ENCODE results near the gene HDAC7.

HDAC7 gene

GRCh38 chr12:47791351-47791746 is 28.4 kb downstream of the HDAC7 start:
- TF ChIP-seq GATA2 (IDR thresholded peaks at IDR 0.05; ENCODE audit: low read depth, low read length) (no peak), GATA3 (IDR thresholded peaks at IDR 0.05; ENCODE audit: low read depth, low read length) (no peak)

DNA sequence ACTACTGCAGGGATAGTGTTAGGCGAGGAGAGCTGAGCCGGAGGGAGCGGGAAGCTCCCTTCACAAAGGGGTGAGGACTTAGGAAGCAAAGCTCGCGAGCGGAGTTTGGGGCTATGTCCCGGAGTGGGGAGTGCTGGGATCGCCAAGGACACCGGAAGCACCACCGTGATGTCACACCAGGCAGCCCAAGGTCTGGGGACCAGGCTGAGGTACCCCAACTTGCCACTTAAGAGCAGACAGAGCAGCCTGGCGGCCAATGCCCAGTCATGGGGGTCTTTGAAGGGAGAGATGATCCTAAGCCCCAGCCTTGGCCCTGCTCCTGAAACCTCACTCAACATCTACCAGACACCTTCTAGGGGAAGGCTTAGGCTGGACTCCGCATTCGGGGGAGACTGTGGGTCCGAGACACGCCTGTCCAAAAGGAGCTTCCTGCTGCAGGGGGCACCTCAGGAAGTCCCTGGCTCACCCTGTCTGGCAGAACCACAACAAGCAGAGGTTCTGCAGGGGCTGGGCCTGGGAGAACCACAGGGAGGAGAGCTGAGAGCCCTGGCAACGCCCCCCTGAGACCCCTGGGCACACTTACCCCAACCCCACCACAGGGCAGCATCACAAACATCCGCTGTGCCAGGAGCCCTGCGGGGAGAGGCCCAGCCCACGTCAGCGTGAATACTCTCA is 28.9 kb downstream of the HDAC7 start:
- TF ChIP-seq GATA2 (IDR thresholded peaks at IDR 0.05; ENCODE audit: low read depth, low read length) = no peak
- no peak for TF ChIP-seq GATA3 (IDR thresholded peaks at IDR 0.05; ENCODE audit: low read depth, low read length)

DNA sequence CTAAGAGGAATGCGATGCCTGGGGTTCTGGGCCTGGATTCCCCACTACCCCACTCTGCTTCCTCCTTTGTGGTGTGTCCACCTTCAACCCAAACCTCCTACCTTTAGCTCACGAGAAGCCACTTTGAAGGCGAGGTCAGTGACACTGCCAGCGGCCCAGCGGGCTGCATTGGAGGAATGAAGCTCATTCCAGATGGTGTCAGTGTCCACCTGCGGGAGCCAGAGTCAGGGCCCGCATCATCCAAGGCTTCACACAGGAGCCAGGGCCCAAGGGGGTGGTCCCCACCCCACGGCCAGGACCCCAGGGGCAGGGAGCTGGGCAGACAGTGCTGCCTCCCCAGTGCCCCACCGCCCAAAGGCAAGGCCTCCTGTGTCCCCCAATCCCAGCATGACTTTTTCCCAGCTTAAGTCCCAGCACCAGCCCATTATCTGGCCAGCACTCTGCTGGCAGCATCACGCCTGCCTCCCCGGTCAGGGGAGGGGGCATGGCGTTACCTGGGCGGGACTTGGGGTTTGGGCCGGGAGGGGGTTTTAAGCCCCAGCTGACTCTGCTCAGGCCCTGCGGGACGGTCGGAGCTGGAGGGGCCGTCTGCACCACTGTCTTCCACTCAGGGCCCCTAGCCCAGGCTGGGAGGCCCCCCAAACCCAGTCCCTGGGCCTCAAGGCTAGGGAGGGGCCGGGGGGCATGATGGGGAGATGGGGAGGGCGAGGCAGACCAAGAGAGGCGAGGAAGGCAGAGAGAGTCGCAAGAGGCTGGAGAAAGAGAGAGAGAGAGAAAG is 29.8 kb downstream of the HDAC7 start:
- TF ChIP-seq GATA2 (IDR thresholded peaks at IDR 0.05; ENCODE audit: low read depth, low read length) = no peak
- no peak for TF ChIP-seq GATA3 (IDR thresholded peaks at IDR 0.05; ENCODE audit: low read depth, low read length)

DNA sequence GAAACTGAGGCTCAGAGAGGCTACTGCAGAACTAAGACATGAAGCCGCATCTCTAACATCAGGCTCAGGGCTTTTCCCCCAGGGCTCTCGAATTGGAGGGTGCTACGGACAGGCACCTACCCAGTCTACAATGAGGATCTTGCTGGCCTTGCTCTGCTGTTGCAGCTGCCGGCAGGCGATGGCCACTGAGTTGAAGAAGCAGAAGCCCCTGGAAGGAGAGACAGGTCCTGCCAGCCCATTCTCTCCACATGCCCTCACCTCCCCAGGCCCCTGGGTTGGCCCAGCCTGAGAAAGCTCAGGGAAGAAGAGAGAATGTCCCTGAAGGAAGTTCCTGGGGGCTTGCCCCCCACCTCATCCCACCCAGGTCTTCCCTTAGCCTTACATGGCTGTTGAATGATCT is 30.6 kb downstream of the HDAC7 start:
- TF ChIP-seq GATA3 (IDR thresholded peaks at IDR 0.05; ENCODE audit: low read depth, low read length) (no peak), GATA2 (IDR thresholded peaks at IDR 0.05; ENCODE audit: low read depth, low read length) (no peak)

GRCh38 chr12:47787596-47788319 is 31.9 kb downstream of the HDAC7 start:
- TF ChIP-seq GATA2 (IDR thresholded peaks at IDR 0.05; ENCODE audit: low read depth, low read length) = no peak
- no peak for TF ChIP-seq GATA3 (IDR thresholded peaks at IDR 0.05; ENCODE audit: low read depth, low read length)

- TF ChIP-seq GATA2 (IDR thresholded peaks at IDR 0.05; ENCODE audit: low read depth, low read length) (no peak), GATA3 (IDR thresholded peaks at IDR 0.05; ENCODE audit: low read depth, low read length) (no peak)
These were observed 32.9 kb downstream of the HDAC7 start for GRCh38 chr12:47786662-47787280.

DNA sequence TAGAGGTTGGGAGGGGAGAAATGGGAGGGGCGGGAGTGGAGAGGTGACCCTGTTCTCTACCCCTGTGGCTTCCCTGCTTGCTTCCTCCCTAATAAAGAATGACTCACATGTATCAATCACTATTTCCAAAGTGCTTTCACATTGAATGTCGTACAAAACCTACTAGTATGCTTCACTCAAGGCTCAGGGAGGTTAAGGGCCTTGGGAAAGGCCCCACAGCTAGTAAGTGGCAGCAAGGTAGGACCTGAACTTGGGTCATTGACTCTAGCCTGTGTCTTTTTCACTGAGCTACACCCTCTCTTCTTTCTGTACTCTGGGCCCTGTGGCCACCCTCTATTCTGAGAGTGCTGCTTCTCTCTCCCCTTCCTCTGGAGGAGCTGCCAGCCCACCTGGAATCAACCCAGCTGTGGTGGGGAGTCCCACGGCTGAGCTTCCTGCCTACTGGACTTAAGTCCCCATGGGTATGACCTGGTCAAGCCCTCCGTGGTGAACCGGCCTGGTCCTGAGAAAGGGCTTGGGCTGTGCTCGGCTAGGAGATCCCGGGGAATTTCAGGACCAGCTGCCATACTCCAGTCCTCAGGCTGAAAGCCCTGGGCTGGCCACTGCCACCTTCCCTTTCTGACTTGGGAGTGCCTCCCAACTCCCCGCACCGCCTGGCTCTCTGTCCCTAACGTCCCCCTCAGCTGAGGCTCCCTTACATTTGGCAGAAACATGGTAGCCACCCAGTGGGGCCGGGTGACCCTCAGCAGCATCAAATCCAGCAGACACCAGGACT is 33.6 kb downstream of the HDAC7 start:
- TF ChIP-seq GATA3 (IDR thresholded peaks at IDR 0.05; ENCODE audit: low read depth, low read length) (no peak), GATA2 (IDR thresholded peaks at IDR 0.05; ENCODE audit: low read depth, low read length) (no peak)

DNA sequence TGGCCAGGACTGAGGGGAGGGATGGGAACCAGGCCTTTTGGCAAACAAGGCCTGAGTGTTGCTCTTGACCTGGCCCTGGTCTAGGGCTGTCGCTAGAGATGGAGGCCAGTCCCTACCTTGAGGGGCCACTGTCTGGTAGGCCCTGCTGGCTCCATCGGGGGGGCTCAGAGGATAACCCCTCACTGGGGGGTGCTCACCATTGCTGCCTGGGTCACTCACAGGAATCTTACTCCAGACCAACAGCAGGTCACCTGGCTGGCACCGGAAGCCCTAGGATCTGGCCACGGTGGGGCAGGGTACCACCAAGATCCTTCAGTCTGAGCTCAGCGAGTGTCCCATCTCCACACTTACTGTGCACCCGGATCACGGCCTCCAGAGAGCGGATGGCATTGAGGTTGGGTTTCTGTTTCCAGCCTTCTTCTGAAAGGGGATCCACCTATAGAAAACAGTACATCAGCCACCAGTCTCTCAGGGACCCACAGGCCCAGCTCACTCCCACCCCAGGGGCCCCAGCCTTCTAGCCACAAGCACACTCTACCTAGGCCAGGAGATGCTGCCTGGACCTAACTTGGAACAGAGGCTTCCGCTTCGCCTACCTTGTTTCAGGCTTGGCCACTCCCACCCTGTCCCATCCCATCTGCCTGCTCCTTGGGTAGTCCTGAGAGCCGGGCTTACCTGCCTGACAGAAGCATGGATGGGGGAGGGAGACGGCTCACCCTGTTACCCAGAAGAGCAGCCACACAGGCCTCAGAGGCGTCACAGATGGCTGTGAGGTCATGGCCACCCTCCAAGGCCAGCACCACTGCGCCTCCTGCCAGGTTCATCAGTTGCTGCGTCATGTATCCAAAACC is 34.4 kb downstream of the HDAC7 start:
- no peak for TF ChIP-seq GATA2 (IDR thresholded peaks at IDR 0.05; ENCODE audit: low read depth, low read length)
- no peak for TF ChIP-seq GATA3 (IDR thresholded peaks at IDR 0.05; ENCODE audit: low read depth, low read length)

GRCh38 chr12:47783821-47784819 is 35.6 kb downstream of the HDAC7 start:
- TF ChIP-seq GATA3 (IDR thresholded peaks at IDR 0.05; ENCODE audit: low read depth, low read length) (no peak), GATA2 (IDR thresholded peaks at IDR 0.05; ENCODE audit: low read depth, low read length) (no peak)

DNA sequence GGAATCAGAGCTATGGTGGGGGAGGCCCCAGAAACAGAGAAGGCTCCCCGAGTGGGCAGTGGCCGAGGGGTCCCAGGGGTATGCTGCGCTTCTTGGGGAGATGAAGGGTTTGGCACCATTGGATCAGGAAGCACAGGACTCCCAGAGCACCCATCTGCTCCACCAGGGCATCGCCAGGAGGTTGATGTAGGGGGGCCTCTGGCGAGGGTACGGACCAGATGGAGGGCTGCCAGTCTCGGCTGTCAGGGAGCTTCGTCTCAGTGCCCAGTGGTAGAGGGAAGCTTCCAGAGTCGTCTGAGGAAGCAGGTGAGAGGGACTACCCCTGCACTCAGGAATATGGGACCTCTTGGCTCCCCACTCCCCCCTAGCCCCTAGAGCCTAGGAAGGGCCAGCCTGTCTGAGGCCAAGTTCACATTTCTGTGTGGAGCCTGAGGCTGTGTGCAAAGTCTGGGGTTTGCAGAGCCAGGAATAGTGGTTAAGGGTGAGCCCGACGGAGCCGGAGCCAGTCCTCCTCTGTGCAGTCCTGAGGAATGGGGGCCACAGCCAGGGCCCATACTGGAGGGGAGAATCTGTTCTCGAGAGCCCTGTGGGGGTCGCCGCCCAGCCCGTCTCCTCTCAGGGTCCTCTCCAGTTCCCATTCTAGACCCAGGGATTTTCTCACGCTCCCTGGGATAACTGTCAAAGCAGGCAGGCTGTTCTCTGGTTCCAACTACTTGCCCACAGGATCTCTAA is 36.5 kb downstream of the HDAC7 start:
- TF ChIP-seq GATA2 (IDR thresholded peaks at IDR 0.05; ENCODE audit: low read depth, low read length) = no peak
- no peak for TF ChIP-seq GATA3 (IDR thresholded peaks at IDR 0.05; ENCODE audit: low read depth, low read length)

GRCh38 chr12:47782372-47782770 is 37.3 kb downstream of the HDAC7 start:
- TF ChIP-seq GATA3 (IDR thresholded peaks at IDR 0.05; ENCODE audit: low read depth, low read length) (no peak), GATA2 (IDR thresholded peaks at IDR 0.05; ENCODE audit: low read depth, low read length) (no peak)
